H1 (cell line): ENCODE results near the gene MDM1. TPM values are rescaled to one million over a fixed set of nuclear protein-coding genes. Genes with fewer than 3 reads are reported as not detected.
A peak's percentile ranks its signal among the peaks of the same experiment; 100 is the strongest.

Experiments used
- CTCF ChIA-PET: fragments of 300-600 bp; sonication (Branson Sonifier 250); formaldehyde crosslinking; loops from one replicate; lab custom pipeline; 2021; ENCODE audit not compliant: partially characterized antibody; lab: Charles Lee
- POLR2A ChIA-PET: fragments of 300-600 bp; sonication (Branson Sonifier 250); formaldehyde crosslinking; loops from one replicate; lab custom pipeline; 2021; ENCODE audit warnings: inconsistent platforms; ENCODE audit not compliant: partially characterized antibody; lab: Charles Lee
- DNase-seq, 2 experiments: peaks; one replicate each; pipeline versions ENCODE4 v3.0.0 to v3.0.0-alpha.2; 2010 to 2022; ENCODE audit warnings: low spot score in 2 of 2, low read depth in 1 of 2, mixed read lengths in 1 of 2
- FAIRE-seq: peaks from 2 replicates; lab custom pipeline; 2011; peaks lifted over from hg19 to GRCh38; lab: Jason Lieb, UNC
- H2AFZ ChIP-seq: 2 replicates; pipeline ENCODE4 v1.8.1; 2012; ENCODE audit warnings: low read length, inconsistent platforms
- H2AK5ac ChIP-seq: 2 replicates; pipeline ENCODE4 v1.6.1; 2013; ENCODE audit warnings: low read depth, low read length
- H2BK120ac ChIP-seq: replicated peaks from 2 replicates; pipeline ENCODE3; 2013; ENCODE audit warnings: low read depth, low read length, inconsistent platforms
- H2BK12ac ChIP-seq: 2 replicates; pipeline ENCODE4 v1.6.1; 2013; ENCODE audit warnings: low read depth, low read length
- H2BK15ac ChIP-seq: 2 replicates; pipeline ENCODE4 v1.6.1; 2013; ENCODE audit warnings: low read length
- H2BK20ac ChIP-seq: 2 replicates; pipeline ENCODE4 v1.6.1; 2013; ENCODE audit warnings: low read length
- H2BK5ac ChIP-seq: 2 replicates; pipeline ENCODE4 v1.6.1; 2013; ENCODE audit warnings: low read depth, low read length
- H3K14ac ChIP-seq: 2 replicates; pipeline ENCODE4 v1.6.1; 2013; ENCODE audit warnings: inconsistent platforms; ENCODE audit not compliant: insufficient read length
- H3K18ac ChIP-seq: 2 replicates; pipeline ENCODE4 v1.6.1; 2013; ENCODE audit warnings: low read length; ENCODE audit errors: extremely low read depth
- H3K23ac ChIP-seq: 2 replicates; pipeline ENCODE4 v1.6.1; 2013; ENCODE audit warnings: inconsistent platforms; ENCODE audit not compliant: insufficient read length
- H3K23me2 ChIP-seq: 2 replicates; pipeline ENCODE4 v1.6.1; 2013; ENCODE audit warnings: low read depth, low read length
- H3K27ac ChIP-seq: 2 replicates; pipeline ENCODE4 v1.6.1; 2011; ENCODE audit warnings: low read depth, low read length, inconsistent platforms
- H3K27me3 ChIP-seq, 4 experiments: replicated peaks in 1 of 4; 1 replicate in 1 of 4; 2 replicates in 3 of 4; pipeline versions ENCODE4 v1.6.1 to v1.8.1; 2011 to 2013; ENCODE audit warnings: low read length in 3 of 4, mild to moderate bottlenecking in 3 of 4, inconsistent platforms in 2 of 4, mixed read lengths in 2 of 4, moderate library complexity in 1 of 4; ENCODE audit not compliant: control insufficient read depth in 3 of 4, insufficient read depth in 3 of 4; ENCODE audit errors: extremely low read depth in 1 of 4
- H3K36me3 ChIP-seq, 4 experiments: 2 replicates each; pipeline versions ENCODE4 v1.6.1 to v1.8.1; 2011 to 2013; ENCODE audit warnings: mild to moderate bottlenecking in 4 of 4, low read length in 3 of 4, moderate library complexity in 2 of 4, control low read depth in 1 of 4, inconsistent platforms in 1 of 4; ENCODE audit not compliant: insufficient read depth in 4 of 4, control insufficient read depth in 2 of 4
- H3K4ac ChIP-seq: replicated peaks from 2 replicates; pipeline ENCODE3; 2013; ENCODE audit warnings: low read length, low read depth, mixed read lengths, inconsistent platforms; ENCODE audit not compliant: insufficient read length
- H3K4me1 ChIP-seq, 4 experiments: replicated peaks in 1 of 4; 1 replicate in 1 of 4; 2 replicates in 3 of 4; pipeline versions ENCODE4 v1.6.1 to v1.8.1; 2011 to 2013; ENCODE audit warnings: low read length in 3 of 4, inconsistent platforms in 2 of 4, mixed read lengths in 1 of 4; ENCODE audit not compliant: insufficient read depth in 4 of 4, control insufficient read depth in 3 of 4
- H3K4me2 ChIP-seq, 2 experiments: 2 replicates each; pipeline versions ENCODE4 v1.6.1 to v1.8.1; 2011 to 2013; ENCODE audit warnings: low read depth in 2 of 2, low read length in 2 of 2, control low read depth in 1 of 2, inconsistent platforms in 1 of 2, mild to moderate bottlenecking in 1 of 2; ENCODE audit not compliant: insufficient read depth in 1 of 2
- H3K4me3 ChIP-seq, 4 experiments: fragments of 200-600, 300-600 bp in 1 of 4; sonication (generic), shearing (Covaris generic), sonication (Bioruptor Twin) in 1 of 4; 2 replicates each; pipeline versions ENCODE4 v1.5.1 to v1.8.1; 2011 to 2016; ENCODE audit warnings: low read length in 4 of 4, low read depth in 3 of 4, control low read depth in 2 of 4, inconsistent platforms in 2 of 4, mild to moderate bottlenecking in 2 of 4, mixed read lengths in 1 of 4, moderate library complexity in 1 of 4; ENCODE audit not compliant: insufficient read depth in 2 of 4; ENCODE audit errors: extremely low read depth in 1 of 4
- H3K56ac ChIP-seq: replicated peaks from 2 replicates; pipeline ENCODE3; 2013; ENCODE audit warnings: low read depth, mild to moderate bottlenecking, mixed read lengths, low read length, inconsistent platforms; ENCODE audit not compliant: insufficient read length
- H3K79me1 ChIP-seq: 2 replicates; pipeline ENCODE4 v1.6.1; 2013; ENCODE audit warnings: low read depth, low read length, control low read depth
- H3K79me2 ChIP-seq, 2 experiments: 2 replicates each; pipeline versions ENCODE4 v1.6.1 to v1.8.1; 2012 to 2013; ENCODE audit warnings: low read length in 2 of 2, mild to moderate bottlenecking in 2 of 2, inconsistent platforms in 1 of 2; ENCODE audit not compliant: insufficient read depth in 2 of 2, control insufficient read depth in 1 of 2
- H3K9ac ChIP-seq, 4 experiments: replicated peaks in 1 of 4; 1 replicate in 1 of 4; 2 replicates in 3 of 4; pipeline versions ENCODE4 v1.6.1 to v1.8.1; 2011 to 2013; ENCODE audit warnings: low read depth in 3 of 4, low read length in 3 of 4, control low read depth in 2 of 4, mild to moderate bottlenecking in 2 of 4, moderate library complexity in 2 of 4, inconsistent platforms in 1 of 4; ENCODE audit errors: extremely low read depth in 1 of 4
- H3K9me3 ChIP-seq, 2 experiments: 2 replicates each; pipeline versions ENCODE4 v1.6.1 to v1.8.1; 2012 to 2013; ENCODE audit warnings: mild to moderate bottlenecking in 2 of 2, moderate library complexity in 2 of 2, control low read depth in 1 of 2, inconsistent platforms in 1 of 2, low read depth in 1 of 2, low read length in 1 of 2, mixed read lengths in 1 of 2; ENCODE audit not compliant: insufficient read depth in 2 of 2
- H4K20me1 ChIP-seq, 2 experiments: replicated peaks in 1 of 2; 2 replicates each; pipeline versions ENCODE3 to v1.8.1; 2011 to 2013; ENCODE audit warnings: inconsistent platforms in 2 of 2, low read length in 2 of 2, mild to moderate bottlenecking in 1 of 2; ENCODE audit not compliant: insufficient read depth in 2 of 2, control insufficient read depth in 1 of 2
- H4K5ac ChIP-seq: 2 replicates; pipeline ENCODE4 v1.6.1; 2013; ENCODE audit warnings: low read length, low read depth, mixed read lengths, inconsistent platforms; ENCODE audit not compliant: insufficient read length
- H4K8ac ChIP-seq: 2 replicates; pipeline ENCODE4 v1.8.0; 2013; ENCODE audit warnings: mild to moderate bottlenecking, moderate library complexity, low read length, inconsistent platforms; ENCODE audit not compliant: insufficient read depth; ENCODE audit errors: extremely low read depth
- H4K91ac ChIP-seq: replicated peaks from 2 replicates; pipeline ENCODE3; 2013; ENCODE audit warnings: low read length, mixed read lengths, inconsistent platforms; ENCODE audit not compliant: insufficient read length
- BACH1 ChIP-seq: IDR thresholded peaks from 2 replicates; pipeline ENCODE4 v1.6.1; 2012; ENCODE audit warnings: low read length, improper control_type of control experiment
- CHD2 ChIP-seq: IDR thresholded peaks from 2 replicates; pipeline ENCODE4 v1.6.1; 2012; ENCODE audit warnings: low read length, improper control_type of control experiment
- WGBS, 2 experiments: shearing (Covaris generic) in 1 of 2; methylation state at CpG; one replicate each; pipeline versions ENCODE4 v1.1.6 to v1.1.7; 2013 to 2015; ENCODE audit warnings: low lambda C conversion rate in 2 of 2, mixed read lengths in 2 of 2, inconsistent platforms in 1 of 2, low coverage in 1 of 2, missing lambda C conversion rate in 1 of 2; ENCODE audit not compliant: insufficient replicate concordance in 2 of 2, insufficient coverage in 1 of 2, insufficient read length in 1 of 2; ENCODE audit errors: extremely low coverage in 1 of 2, missing lambda C conversion rate in 1 of 2; 5-methylcytosine and 5-hydroxymethylcytosine counted together
- polyA plus RNA-seq, 7 experiments: library from polyadenylated mRNA; depleted of rRNA in 3 of 7; stranded (reverse) in 5 of 7; unstranded in 2 of 7; fragments of >200 nt in 5 of 7; fragments of 200-250 nt in 2 of 7; gene quantifications; 1 replicate in 5 of 7; 2 replicates in 1 of 7; 4 replicates in 1 of 7; pipeline versions ENCODE4 v1.2.1 to v1.2.3, GENCODE V29; 2011 to 2013; ENCODE audit warnings: missing spikeins in 2 of 7, mixed read lengths in 2 of 7
- total RNA-seq: library from RNA; stranded (reverse); fragmentation: NEBNext Ultra II Directional; extraction: Animal tissue kit (Norgen Biotek cat#: 25700); gene quantifications from 2 replicates; pipeline ENCODE4 v1.2.1, GENCODE V29; 2021

The MDM1 gene
- total and polyA plus RNA-seq, 2 of the 8 experiments (the other 6 are each of a cell fraction or from before 2014, with no cell fraction given): 3.1 to 10.7 TPM

- ChIA-PET CTCF (no interaction called here), POLR2A (no interaction called here)
- H2BK5ac ChIP-seq: no peak overlapping the region
- no peak overlapping the region for H3K56ac ChIP-seq
- H4K91ac ChIP-seq: no peak overlapping the region
- no peaks in the 10 kb centered on the region for H3K23me2 ChIP-seq
- no peak overlapping the region for H2BK12ac ChIP-seq
- H3K4me1 ChIP-seq: peaks cover 0 to 6% (median 0%) of the 10 kb centered on the region in 4 experiments; a peak in 2 of 7 replicates
- whole genome bisulfite sequencing, 2 experiments: 92% methylated on average over 4 of the region's 4 CpGs; no CpG with 5 or more reads in 1 of the 2 experiments
- no peak for TF ChIP-seq BACH1
- no peak for TF ChIP-seq CHD2
- no peak overlapping the region for H2BK120ac ChIP-seq
- no peaks in the 10 kb centered on the region for H3K36me3 ChIP-seq
- H2BK15ac ChIP-seq: no peak overlapping the region
- FAIRE-seq (no peak), DNase-seq (no peak)
- no peak overlapping the region for H3K4me2 ChIP-seq
- no peak overlapping the region for H2AK5ac ChIP-seq
- no peak overlapping the region for H3K9ac ChIP-seq
- H4K8ac ChIP-seq: no peak overlapping the region
- 0 out of 2 replicates have a peak overlapping the region, but pooled peaks have one; percentile 2 for H2AFZ ChIP-seq
- no peak overlapping the region for H4K5ac ChIP-seq
- H3K27me3 ChIP-seq: no peaks in the 10 kb centered on the region
- no peaks in the 10 kb centered on the region for H3K79me1 ChIP-seq
- no peak overlapping the region for H3K4ac ChIP-seq
- H3K79me2 ChIP-seq: no peaks in the 10 kb centered on the region
- no peak overlapping the region for H3K18ac ChIP-seq
- no peak overlapping the region for H3K14ac ChIP-seq
- H3K27ac ChIP-seq: no peak overlapping the region
- H4K20me1 ChIP-seq: no peaks in the 10 kb centered on the region
- H3K9me3 ChIP-seq: no peaks in the 10 kb centered on the region
- no peak overlapping the region for H3K4me3 ChIP-seq
- H2BK20ac ChIP-seq: no peak overlapping the region
- H3K23ac ChIP-seq: no peak overlapping the region
Observed at GRCh38 chr12:68281322-68282077, 50.7 kb downstream of the MDM1 start.
